WTC11 (cell line): ENCODE results near the gene CARD11. TPM values are rescaled to one million over a fixed set of nuclear protein-coding genes. Genes with fewer than 3 reads are reported as not detected.
A peak's percentile ranks its signal among the peaks of the same experiment; 100 is the strongest.

Experiments
- ATAC-seq: fragments of 200-7000 bp; cut with Tn5 transposase; 2 replicates; pipeline ENCODE4 v1.10.0; 2021; ENCODE audit warnings: mild to moderate bottlenecking, moderate library complexity
- CTCF ChIA-PET: fragments of 300-600 bp; sonication (Branson Sonifier 250); formaldehyde crosslinking; loops from one replicate; lab custom pipeline; 2021; ENCODE audit warnings: antibody characterized with exemption; lab: Charles Lee
- POLR2A ChIA-PET: fragments of 350-600 bp; sonication (Branson Sonifier 250); formaldehyde crosslinking; loops from one replicate; lab custom pipeline; 2021; ENCODE audit warnings: antibody characterized with exemption; lab: Charles Lee
- DNase-seq: peaks from one replicate; pipeline ENCODE4 v3.0.0; 2021; ENCODE audit warnings: low spot score
- H3K27ac Mint-ChIP-seq: 2 replicates; pipeline ENCODE4 v1.8.0; 2021; ENCODE audit warnings: mixed read lengths
- H3K27me3 Mint-ChIP-seq: 2 replicates; pipeline ENCODE4 v1.8.0; 2021; ENCODE audit warnings: low read depth, mild to moderate bottlenecking, moderate library complexity, mixed read lengths
- H3K36me3 Mint-ChIP-seq: 2 replicates; pipeline ENCODE4 v1.8.0; 2021; ENCODE audit warnings: mixed read lengths
- H3K4me1 Mint-ChIP-seq: 2 replicates; pipeline ENCODE4 v1.8.0; 2022; ENCODE audit warnings: mixed read lengths
- H3K4me3 Mint-ChIP-seq: 2 replicates; pipeline ENCODE4 v1.8.0; 2021; ENCODE audit warnings: mild to moderate bottlenecking, moderate library complexity, mixed read lengths
- H3K9me3 Mint-ChIP-seq: 2 replicates; pipeline ENCODE4 v1.8.0; 2021; ENCODE audit warnings: mixed read lengths
- CREB1 ChIP-seq: sonication (generic); formaldehyde crosslinking; IDR thresholded peaks from 2 replicates; pipeline ENCODE4 v1.8.0; 2023; ENCODE audit warnings: mild to moderate bottlenecking, missing genetic modification reagents
- ESRRA ChIP-seq: sonication (generic); formaldehyde crosslinking; IDR thresholded peaks from 2 replicates; pipeline ENCODE4 v1.8.1; 2022; ENCODE audit warnings: mild to moderate bottlenecking, missing genetic modification reagents, borderline replicate concordance
- FOXP1 ChIP-seq: sonication (generic); formaldehyde crosslinking; IDR thresholded peaks from 2 replicates; pipeline ENCODE4 v1.8.0; 2022; ENCODE audit warnings: missing genetic modification reagents, mild to moderate bottlenecking, moderate library complexity, borderline replicate concordance
- GTF2I ChIP-seq: fragments of 250-450 bp; sonication (Bioruptor Pico); conservative IDR thresholded peaks from 2 replicates; pipeline ENCODE4 v1.4.0; 2021; ENCODE audit warnings: mild to moderate bottlenecking
- HMGA2 ChIP-seq: fragments of 250-450 bp; sonication (Bioruptor Pico); IDR thresholded peaks from 2 replicates; pipeline ENCODE4 v1.4.0; 2021; ENCODE audit warnings: mild to moderate bottlenecking, moderate library complexity
- IRF2 ChIP-seq: sonication (generic); formaldehyde crosslinking; IDR thresholded peaks from 2 replicates; pipeline ENCODE4 v1.8.0; 2022; ENCODE audit warnings: low read depth, missing genetic modification reagents, borderline replicate concordance
- JAZF1 ChIP-seq: fragments of 250-450 bp; sonication (Bioruptor Pico); IDR thresholded peaks from 2 replicates; pipeline ENCODE4 v1.9.0; 2021; ENCODE audit warnings: moderate library complexity, mild to moderate bottlenecking, inconsistent platforms
- NR3C1 ChIP-seq: sonication (generic); formaldehyde crosslinking; conservative IDR thresholded peaks from 2 replicates; pipeline ENCODE4 v1.8.1; 2023; ENCODE audit warnings: low read depth, mild to moderate bottlenecking, missing genetic modification reagents
- OVOL2 ChIP-seq: fragments of 250-450 bp; sonication (Bioruptor Pico); IDR thresholded peaks from 2 replicates; pipeline ENCODE4 v1.9.0; 2021; ENCODE audit warnings: mild to moderate bottlenecking, borderline replicate concordance
- PRRX2 ChIP-seq: fragments of 250-450 bp; sonication (Bioruptor Pico); IDR thresholded peaks from 2 replicates; pipeline ENCODE4 v1.8.0; 2021; ENCODE audit warnings: mild to moderate bottlenecking
- RELA ChIP-seq: sonication (generic); formaldehyde crosslinking; IDR thresholded peaks from 2 replicates; pipeline ENCODE4 v1.8.1; 2022; ENCODE audit warnings: missing genetic modification reagents, mild to moderate bottlenecking, borderline replicate concordance
- SP1 ChIP-seq: sonication (generic); formaldehyde crosslinking; conservative IDR thresholded peaks from 2 replicates; pipeline ENCODE4 v1.8.1; 2022; ENCODE audit warnings: missing genetic modification reagents
- ZBTB21 ChIP-seq: sonication (generic); formaldehyde crosslinking; IDR thresholded peaks from 2 replicates; pipeline ENCODE4 v1.8.1; 2023; ENCODE audit warnings: mild to moderate bottlenecking, missing genetic modification reagents, borderline replicate concordance
- ZNF121 ChIP-seq: sonication (generic); formaldehyde crosslinking; IDR thresholded peaks from 2 replicates; pipeline ENCODE4 v1.8.0; 2023; ENCODE audit warnings: missing genetic modification reagents
- ZNF138 ChIP-seq: sonication (generic); formaldehyde crosslinking; conservative IDR thresholded peaks from 2 replicates; pipeline ENCODE4 v1.8.1; 2022; ENCODE audit warnings: mild to moderate bottlenecking, moderate library complexity, missing genetic modification reagents
- total RNA-seq: library from RNA; stranded (reverse); gene quantifications from 3 replicates; pipeline ENCODE4 v1.2.3, GENCODE V29; 2021
- TF ChIP-seq, protein P1 (sequence below): sonication (generic); formaldehyde crosslinking; IDR thresholded peaks from 2 replicates; pipeline ENCODE4 v1.8.1; 2022; ENCODE audit warnings: missing genetic modification reagents, borderline replicate concordance
- TF ChIP-seq, protein P2 (sequence below): sonication (generic); formaldehyde crosslinking; IDR thresholded peaks from 2 replicates; pipeline ENCODE4 v1.8.0; 2022; ENCODE audit warnings: mild to moderate bottlenecking, missing genetic modification reagents
- TF ChIP-seq, protein P3 (sequence below): sonication (generic); formaldehyde crosslinking; IDR thresholded peaks from 2 replicates; pipeline ENCODE4 v1.8.1; 2022; ENCODE audit warnings: mild to moderate bottlenecking, moderate library complexity, missing genetic modification reagents
- TF ChIP-seq, protein P4 (sequence below): fragments of 250-450 bp; sonication (Bioruptor Pico); IDR thresholded peaks from 2 replicates; pipeline ENCODE4 v1.9.0; 2021; ENCODE audit warnings: mild to moderate bottlenecking
- TF ChIP-seq, protein P5 (sequence below): sonication (generic); formaldehyde crosslinking; IDR thresholded peaks from 2 replicates; pipeline ENCODE4 v1.8.1; 2022; ENCODE audit warnings: mild to moderate bottlenecking, missing genetic modification reagents, moderate library complexity, borderline replicate concordance
- TF ChIP-seq, protein P6 (sequence below): sonication (generic); formaldehyde crosslinking; IDR thresholded peaks from 2 replicates; pipeline ENCODE4 v1.8.1; 2023; ENCODE audit warnings: mild to moderate bottlenecking, missing genetic modification reagents, moderate library complexity
- TF ChIP-seq, protein P7 (sequence below): sonication (generic); formaldehyde crosslinking; IDR thresholded peaks from 2 replicates; pipeline ENCODE4 v1.8.0; 2023; ENCODE audit warnings: missing genetic modification reagents
- TF ChIP-seq, protein P8 (sequence below): fragments of 250-450 bp; sonication (Bioruptor Pico); IDR thresholded peaks from 2 replicates; pipeline ENCODE4 v1.9.0; 2021; ENCODE audit warnings: mild to moderate bottlenecking

CARD11 gene
- total RNA-seq, 1 experiment from 2014 or later = 40.8 TPM

DNA sequence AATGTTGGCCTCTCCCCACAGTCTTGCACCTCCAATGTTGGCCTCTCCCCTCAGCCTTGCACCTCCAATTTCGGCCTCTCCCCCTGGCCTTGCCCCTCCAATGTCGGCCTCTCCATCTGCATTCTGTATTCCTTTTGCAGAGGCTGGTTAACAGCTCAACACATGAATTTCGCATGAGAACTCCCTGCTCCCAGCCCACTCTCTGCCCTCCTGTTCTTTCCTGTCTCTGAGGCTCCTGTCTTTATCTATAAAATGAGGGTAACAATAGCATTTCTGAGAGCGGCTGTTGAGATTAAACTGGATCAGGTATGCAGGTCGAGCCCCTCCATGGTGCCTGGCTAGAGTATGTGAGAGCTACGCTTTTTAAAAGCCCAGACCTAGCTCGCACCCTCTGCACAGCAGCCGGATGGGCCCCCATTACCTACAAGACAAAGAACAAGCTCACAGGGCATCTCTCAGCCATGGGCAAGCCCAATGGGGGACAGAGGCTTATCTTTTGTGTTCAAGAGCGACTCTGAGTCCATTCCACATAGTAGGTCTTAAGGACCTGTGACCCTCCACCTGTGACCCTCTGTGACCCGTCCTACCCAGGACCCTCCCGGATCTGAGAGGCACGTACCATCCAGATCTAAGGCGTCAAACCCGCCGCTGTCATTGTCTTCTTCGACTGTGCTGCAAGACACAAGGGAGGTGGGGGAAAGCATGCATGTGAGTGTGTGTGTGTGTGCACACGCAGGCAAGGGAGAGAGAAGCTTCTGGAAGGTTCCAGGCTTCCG is 117.4 kb downstream of the CARD11 start:
- DNase-seq (peak; percentile 5), ATAC-seq (no peak)
- H3K4me1 Mint-ChIP-seq = no peaks in the 10 kb centered on the region
- H3K27me3 Mint-ChIP-seq = no peaks in the 10 kb centered on the region
- no peaks in the 10 kb centered on the region for H3K36me3 Mint-ChIP-seq
- no peak overlapping the region for H3K4me3 Mint-ChIP-seq
- H3K9me3 Mint-ChIP-seq = no peaks in the 10 kb centered on the region
- CTCF ChIA-PET = interaction anchor here (0.9 kb wide), 1 partner anchor 45 kb away, joined by 3 read pairs; no protein-coding TSS in a partner anchor
- POLR2A ChIA-PET = no interaction called here
- H3K27ac Mint-ChIP-seq = peak overlapping the region; percentile 85
- TF ChIP-seq PRRX2 (CRISPR knock-in tag) (no peak), NR3C1 (CRISPR knock-in tag) (no peak), FOXP1 (CRISPR knock-in tag) (no peak), JAZF1 (no peak), SP1 (no peak), CREB1 (CRISPR knock-in tag) (no peak), HMGA2 (CRISPR knock-in tag) (no peak), ZBTB21 (CRISPR knock-in tag) (no peak), ESRRA (CRISPR knock-in tag) (no peak)
- TF ChIP-seq, protein P1, sequence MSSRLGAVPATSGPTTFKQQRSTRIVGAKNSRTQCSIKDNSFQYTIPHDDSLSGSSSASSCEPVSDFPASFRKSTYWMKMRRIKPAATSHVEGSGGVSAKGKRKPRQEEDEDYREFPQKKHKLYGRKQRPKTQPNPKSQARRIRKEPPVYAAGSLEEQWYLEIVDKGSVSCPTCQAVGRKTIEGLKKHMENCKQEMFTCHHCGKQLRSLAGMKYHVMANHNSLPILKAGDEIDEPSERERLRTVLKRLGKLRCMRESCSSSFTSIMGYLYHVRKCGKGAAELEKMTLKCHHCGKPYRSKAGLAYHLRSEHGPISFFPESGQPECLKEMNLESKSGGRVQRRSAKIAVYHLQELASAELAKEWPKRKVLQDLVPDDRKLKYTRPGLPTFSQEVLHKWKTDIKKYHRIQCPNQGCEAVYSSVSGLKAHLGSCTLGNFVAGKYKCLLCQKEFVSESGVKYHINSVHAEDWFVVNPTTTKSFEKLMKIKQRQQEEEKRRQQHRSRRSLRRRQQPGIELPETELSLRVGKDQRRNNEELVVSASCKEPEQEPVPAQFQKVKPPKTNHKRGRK (CRISPR knock-in tag) = no peak
- TF ChIP-seq, protein P2, sequence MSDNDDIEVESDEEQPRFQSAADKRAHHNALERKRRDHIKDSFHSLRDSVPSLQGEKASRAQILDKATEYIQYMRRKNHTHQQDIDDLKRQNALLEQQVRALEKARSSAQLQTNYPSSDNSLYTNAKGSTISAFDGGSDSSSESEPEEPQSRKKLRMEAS (CRISPR knock-in tag) = no peak
- TF ChIP-seq, protein P3, sequence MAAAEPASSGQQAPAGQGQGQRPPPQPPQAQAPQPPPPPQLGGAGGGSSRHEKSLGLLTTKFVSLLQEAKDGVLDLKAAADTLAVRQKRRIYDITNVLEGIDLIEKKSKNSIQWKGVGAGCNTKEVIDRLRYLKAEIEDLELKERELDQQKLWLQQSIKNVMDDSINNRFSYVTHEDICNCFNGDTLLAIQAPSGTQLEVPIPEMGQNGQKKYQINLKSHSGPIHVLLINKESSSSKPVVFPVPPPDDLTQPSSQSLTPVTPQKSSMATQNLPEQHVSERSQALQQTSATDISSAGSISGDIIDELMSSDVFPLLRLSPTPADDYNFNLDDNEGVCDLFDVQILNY (CRISPR knock-in tag) = no peak
- TF ChIP-seq, protein P4, sequence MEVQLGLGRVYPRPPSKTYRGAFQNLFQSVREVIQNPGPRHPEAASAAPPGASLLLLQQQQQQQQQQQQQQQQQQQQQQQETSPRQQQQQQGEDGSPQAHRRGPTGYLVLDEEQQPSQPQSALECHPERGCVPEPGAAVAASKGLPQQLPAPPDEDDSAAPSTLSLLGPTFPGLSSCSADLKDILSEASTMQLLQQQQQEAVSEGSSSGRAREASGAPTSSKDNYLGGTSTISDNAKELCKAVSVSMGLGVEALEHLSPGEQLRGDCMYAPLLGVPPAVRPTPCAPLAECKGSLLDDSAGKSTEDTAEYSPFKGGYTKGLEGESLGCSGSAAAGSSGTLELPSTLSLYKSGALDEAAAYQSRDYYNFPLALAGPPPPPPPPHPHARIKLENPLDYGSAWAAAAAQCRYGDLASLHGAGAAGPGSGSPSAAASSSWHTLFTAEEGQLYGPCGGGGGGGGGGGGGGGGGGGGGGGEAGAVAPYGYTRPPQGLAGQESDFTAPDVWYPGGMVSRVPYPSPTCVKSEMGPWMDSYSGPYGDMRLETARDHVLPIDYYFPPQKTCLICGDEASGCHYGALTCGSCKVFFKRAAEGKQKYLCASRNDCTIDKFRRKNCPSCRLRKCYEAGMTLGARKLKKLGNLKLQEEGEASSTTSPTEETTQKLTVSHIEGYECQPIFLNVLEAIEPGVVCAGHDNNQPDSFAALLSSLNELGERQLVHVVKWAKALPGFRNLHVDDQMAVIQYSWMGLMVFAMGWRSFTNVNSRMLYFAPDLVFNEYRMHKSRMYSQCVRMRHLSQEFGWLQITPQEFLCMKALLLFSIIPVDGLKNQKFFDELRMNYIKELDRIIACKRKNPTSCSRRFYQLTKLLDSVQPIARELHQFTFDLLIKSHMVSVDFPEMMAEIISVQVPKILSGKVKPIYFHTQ (CRISPR knock-in tag) = no peak
- TF ChIP-seq, protein P5, sequence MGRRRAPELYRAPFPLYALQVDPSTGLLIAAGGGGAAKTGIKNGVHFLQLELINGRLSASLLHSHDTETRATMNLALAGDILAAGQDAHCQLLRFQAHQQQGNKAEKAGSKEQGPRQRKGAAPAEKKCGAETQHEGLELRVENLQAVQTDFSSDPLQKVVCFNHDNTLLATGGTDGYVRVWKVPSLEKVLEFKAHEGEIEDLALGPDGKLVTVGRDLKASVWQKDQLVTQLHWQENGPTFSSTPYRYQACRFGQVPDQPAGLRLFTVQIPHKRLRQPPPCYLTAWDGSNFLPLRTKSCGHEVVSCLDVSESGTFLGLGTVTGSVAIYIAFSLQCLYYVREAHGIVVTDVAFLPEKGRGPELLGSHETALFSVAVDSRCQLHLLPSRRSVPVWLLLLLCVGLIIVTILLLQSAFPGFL (CRISPR knock-in tag) = no peak

DNA sequence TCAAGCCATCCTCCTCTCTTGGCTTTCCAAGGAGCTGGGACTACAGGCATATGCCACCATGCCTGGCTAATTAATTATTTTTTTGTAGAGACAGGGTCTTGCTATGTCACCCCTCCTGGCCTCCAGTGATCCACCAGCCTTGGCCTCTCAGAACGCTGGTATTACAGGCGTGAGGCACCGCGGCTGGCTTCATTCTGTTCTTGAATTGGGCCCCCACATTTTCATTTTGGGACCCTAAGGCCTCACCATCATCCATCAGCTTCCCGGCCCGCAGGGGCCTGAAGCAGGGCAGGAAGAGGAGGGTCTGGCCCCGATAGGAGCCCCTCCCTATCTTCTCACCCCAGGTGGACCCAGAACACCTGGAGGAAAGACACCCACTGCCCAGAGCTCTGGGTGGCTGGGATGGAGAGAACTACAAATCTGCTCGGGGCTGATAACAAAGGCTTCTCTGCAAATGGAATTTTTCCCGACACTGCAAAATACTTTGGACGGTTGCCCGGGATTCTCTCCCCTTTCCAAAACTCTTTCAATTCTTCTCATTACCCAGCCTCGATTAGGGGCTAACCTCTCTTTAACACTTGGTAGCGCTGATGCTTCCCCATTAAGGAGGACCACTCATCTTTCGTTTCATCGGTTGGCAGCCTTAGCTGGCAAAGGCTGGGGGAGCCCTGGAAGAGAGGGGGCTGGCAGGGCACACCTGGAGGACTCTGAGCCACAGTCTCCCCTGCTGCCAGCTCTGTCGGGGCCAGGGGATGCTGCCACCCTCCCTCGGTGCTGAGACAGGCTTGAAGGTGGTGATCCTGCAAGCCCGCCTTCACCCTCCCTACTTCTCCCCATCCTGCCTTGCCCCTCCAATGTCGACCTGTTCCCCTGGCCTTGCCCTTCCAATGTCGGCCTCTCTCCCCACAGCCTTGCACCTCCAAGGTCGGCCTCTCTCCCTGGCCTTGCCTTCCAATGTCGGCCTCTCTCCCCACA is 118.5 kb downstream of the CARD11 start:
- H3K27ac Mint-ChIP-seq = no peak overlapping the region
- H3K9me3 Mint-ChIP-seq = peaks cover 5% of the 10 kb centered on the region
- H3K4me1 Mint-ChIP-seq = no peaks in the 10 kb centered on the region
- POLR2A ChIA-PET = no interaction called here
- H3K27me3 Mint-ChIP-seq = no peaks in the 10 kb centered on the region
- DNase-seq (peak; percentile 6), ATAC-seq (no peak)
- peaks cover 4% of the 10 kb centered on the region for H3K36me3 Mint-ChIP-seq
- H3K4me3 Mint-ChIP-seq = no peak overlapping the region
- CTCF ChIA-PET = interaction anchor here (1.0 to 2.7 kb wide), 2 partner anchors 8 to 38 kb away, joined by 4 to 7 read pairs; no protein-coding TSS in a partner anchor
- TF ChIP-seq, protein P6, sequence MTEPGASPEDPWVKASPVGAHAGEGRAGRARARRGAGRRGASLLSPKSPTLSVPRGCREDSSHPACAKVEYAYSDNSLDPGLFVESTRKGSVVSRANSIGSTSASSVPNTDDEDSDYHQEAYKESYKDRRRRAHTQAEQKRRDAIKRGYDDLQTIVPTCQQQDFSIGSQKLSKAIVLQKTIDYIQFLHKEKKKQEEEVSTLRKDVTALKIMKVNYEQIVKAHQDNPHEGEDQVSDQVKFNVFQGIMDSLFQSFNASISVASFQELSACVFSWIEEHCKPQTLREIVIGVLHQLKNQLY (CRISPR knock-in tag) = no peak
- TF ChIP-seq OVOL2 = no peak
- TF ChIP-seq GTF2I = no peak
- TF ChIP-seq CREB1 (CRISPR knock-in tag) = no peak
- no peak for TF ChIP-seq ZNF138
- TF ChIP-seq, protein P7, sequence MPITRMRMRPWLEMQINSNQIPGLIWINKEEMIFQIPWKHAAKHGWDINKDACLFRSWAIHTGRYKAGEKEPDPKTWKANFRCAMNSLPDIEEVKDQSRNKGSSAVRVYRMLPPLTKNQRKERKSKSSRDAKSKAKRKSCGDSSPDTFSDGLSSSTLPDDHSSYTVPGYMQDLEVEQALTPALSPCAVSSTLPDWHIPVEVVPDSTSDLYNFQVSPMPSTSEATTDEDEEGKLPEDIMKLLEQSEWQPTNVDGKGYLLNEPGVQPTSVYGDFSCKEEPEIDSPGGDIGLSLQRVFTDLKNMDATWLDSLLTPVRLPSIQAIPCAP (CRISPR knock-in tag) = no peak
- TF ChIP-seq, protein P8, sequence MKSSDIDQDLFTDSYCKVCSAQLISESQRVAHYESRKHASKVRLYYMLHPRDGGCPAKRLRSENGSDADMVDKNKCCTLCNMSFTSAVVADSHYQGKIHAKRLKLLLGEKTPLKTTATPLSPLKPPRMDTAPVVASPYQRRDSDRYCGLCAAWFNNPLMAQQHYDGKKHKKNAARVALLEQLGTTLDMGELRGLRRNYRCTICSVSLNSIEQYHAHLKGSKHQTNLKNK (CRISPR knock-in tag) = no peak
- TF ChIP-seq IRF2 (CRISPR knock-in tag) = no peak
- no peak for TF ChIP-seq ZNF121 (CRISPR knock-in tag)
- no peak for TF ChIP-seq RELA (CRISPR knock-in tag)
